GM13977 (cell line): ENCODE results near the gene COX7B2.

ENCODE experiments used
- DNase-seq: peaks from one replicate; pipeline ENCODE4 v3.0.0; 2012; ENCODE audit warnings: low spot score
- CTCF ChIP-seq: IDR thresholded peaks from 2 replicates; pipeline ENCODE4 v1.5.1; 2012; ENCODE audit warnings: mild to moderate bottlenecking, control low read depth; ENCODE audit not compliant: insufficient read depth; ENCODE audit errors: extremely low read depth, missing control alignments
- in situ Hi-C: fragments of 300-500 bp; cut with MboI; formaldehyde crosslinking; loops from one replicate; pipeline ENCODE4 v1.12.0; 2022; ENCODE audit warnings: low sequenced_read_pairs, low pct_unique_long_range_greater_than_20kb, mixed read lengths, inconsistent platforms; ENCODE audit not compliant: unreplicated experiment

COX7B2 gene

GRCh38 chr4:46909078-46909477 is at the start of gene COX7B2:
TSS of gene COX7B2 (minus strand) at chr4:46909245. CDS start at chr4:46735192, 174,053 bp downstream.
- no peak for DNase-seq
- no peak for TF ChIP-seq CTCF
- in situ Hi-C loops = no loop called here

GRCh38 chr4:46956451-46956850 is 47.4 kb upstream of the COX7B2 start:
- in situ Hi-C loops = no loop called here
- no peak for DNase-seq
- no peak for TF ChIP-seq CTCF

GRCh38 chr4:46955601-46956000 is 46.6 kb upstream of the COX7B2 start:
- DNase-seq = no peak
- in situ Hi-C loops = no loop called here
- no peak for TF ChIP-seq CTCF

- in situ Hi-C loops = no loop called here
- no peak for DNase-seq
- TF ChIP-seq CTCF = no peak
Measured at GRCh38 chr4:46954643-46955042, 45.6 kb upstream of the COX7B2 start.

- no peak for DNase-seq
- no peak for TF ChIP-seq CTCF
- in situ Hi-C loops = no loop called here
Measured at GRCh38 chr4:46953564-46953963, 44.5 kb upstream of the COX7B2 start.

GRCh38 chr4:46952451-46952850 is 43.4 kb upstream of the COX7B2 start:
- DNase-seq = no peak
- no peak for TF ChIP-seq CTCF
- in situ Hi-C loops = no loop called here

GRCh38 chr4:46950826-46951225 is 41.8 kb upstream of the COX7B2 start:
- DNase-seq = no peak
- TF ChIP-seq CTCF = no peak
- in situ Hi-C loops = no loop called here
